DND-41 (cell line): Measurements from ENCODE around the gene SUN2.

ENCODE experiments used
- ATAC-seq: fragments of 200-7000 bp; cut with Tn5 transposase; 3 replicates; pipeline ENCODE4 v1.9.1; 2021; ENCODE audit warnings: low read depth; ENCODE audit not compliant: insufficient read depth
- DNase-seq: peaks from one replicate; pipeline ENCODE4 v3.0.0-alpha.2; 2020
- H2AFZ ChIP-seq: 2 replicates; pipeline ENCODE4 v1.6.0; 2012; ENCODE audit warnings: low read depth, low read length
- H3K27ac ChIP-seq: 2 replicates; pipeline ENCODE4 v1.5.1; 2012; ENCODE audit warnings: low read length, inconsistent platforms
- H3K27me3 ChIP-seq: fragments of 200-600 bp; sonication (generic); 2 replicates; pipeline ENCODE4 v1.6.0; 2012; ENCODE audit warnings: low read length, mild to moderate bottlenecking, inconsistent platforms; ENCODE audit not compliant: insufficient read depth, poor library complexity
- H3K36me3 ChIP-seq: 2 replicates; pipeline ENCODE4 v1.5.1; 2012; ENCODE audit warnings: low read length, inconsistent platforms; ENCODE audit not compliant: insufficient read depth
- H3K4me1 ChIP-seq: 2 replicates; pipeline ENCODE4 v1.5.1; 2012; ENCODE audit warnings: mild to moderate bottlenecking, low read length; ENCODE audit not compliant: insufficient read depth
- H3K4me2 ChIP-seq: 2 replicates; pipeline ENCODE4 v1.6.0; 2012; ENCODE audit warnings: mild to moderate bottlenecking, moderate library complexity, low read length, inconsistent platforms; ENCODE audit not compliant: insufficient read depth
- H3K4me3 ChIP-seq, 2 experiments: fragments of 200-600 bp in 1 of 2; shearing (Covaris generic) in 1 of 2; 2 replicates each; pipeline ENCODE4 v1.5.1; 2012 to 2016; ENCODE audit warnings: inconsistent platforms in 2 of 2, low read length in 2 of 2, mild to moderate bottlenecking in 2 of 2, low read depth in 1 of 2, moderate library complexity in 1 of 2
- H3K79me2 ChIP-seq: 2 replicates; pipeline ENCODE4 v1.6.0; 2012; ENCODE audit warnings: low read length, inconsistent platforms; ENCODE audit not compliant: insufficient read depth
- H3K9ac ChIP-seq: 2 replicates; pipeline ENCODE4 v1.6.0; 2012; ENCODE audit warnings: low read depth, mild to moderate bottlenecking, inconsistent platforms, low read length, moderate library complexity
- H3K9me3 ChIP-seq: 2 replicates; pipeline ENCODE4 v1.5.1; 2012; ENCODE audit warnings: low read length, moderate library complexity, mild to moderate bottlenecking, inconsistent platforms; ENCODE audit not compliant: insufficient read depth, severe bottlenecking
- H4K20me1 ChIP-seq: 2 replicates; pipeline ENCODE4 v1.6.0; 2012; ENCODE audit warnings: low read length; ENCODE audit not compliant: insufficient read depth
- CTCF ChIP-seq: IDR thresholded peaks from 2 replicates; pipeline ENCODE4 v1.5.1; 2012; ENCODE audit warnings: borderline replicate concordance, low read length, moderate library complexity, mild to moderate bottlenecking; ENCODE audit not compliant: poor library complexity, severe bottlenecking; ENCODE audit errors: extremely low read depth
- EZH2 ChIP-seq: IDR thresholded peaks from 3 replicates; pipeline ENCODE4 v1.6.1; 2012; ENCODE audit warnings: borderline replicate concordance, low read depth, mild to moderate bottlenecking, moderate library complexity, low read length, inconsistent platforms; ENCODE audit not compliant: severe bottlenecking

SUN2 gene

GRCh38 chr22:38770257-38770949 is 14.6 kb upstream of the SUN2 start:
- Histone ChIP-seq H3K9ac (no peak overlapping the region), H3K4me2 (no peak overlapping the region), H3K9me3 (no peaks in the 10 kb centered on the region), H3K4me3 (no peak overlapping the region), H2AFZ (no peak overlapping the region), H3K27me3 (no peaks in the 10 kb centered on the region), H3K79me2 (no peaks in the 10 kb centered on the region), H3K36me3 (no peaks in the 10 kb centered on the region), H3K4me1 (no peaks in the 10 kb centered on the region), H3K27ac (no peak overlapping the region), H4K20me1 (no peaks in the 10 kb centered on the region)
- TF ChIP-seq CTCF (no peak), EZH2 (no peak)
- DNase-seq (no peak), ATAC-seq (no peak)

DNA sequence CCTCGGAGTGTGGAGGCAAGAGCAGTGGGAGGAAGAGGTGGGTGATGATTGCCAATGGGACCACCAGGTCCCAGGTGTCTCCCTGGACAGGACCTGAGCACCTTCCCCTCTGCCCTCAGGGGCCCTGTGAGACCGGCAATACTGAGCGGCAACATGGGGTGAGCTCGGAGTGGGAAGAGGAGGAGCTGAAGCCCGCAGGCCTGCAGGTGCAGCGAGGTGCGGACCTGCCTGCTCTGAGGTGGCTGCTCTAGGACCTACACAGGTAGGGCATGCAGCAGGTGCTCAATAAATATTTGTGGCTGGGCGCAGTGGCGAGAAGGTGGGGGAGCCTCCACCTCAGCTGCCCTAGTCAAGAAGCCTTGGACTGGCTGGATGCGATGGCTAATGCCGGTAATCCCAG is 12.2 kb upstream of the SUN2 start:
- no peak overlapping the region for H2AFZ ChIP-seq
- H3K79me2 ChIP-seq, result no peaks in the 10 kb centered on the region
- no peaks in the 10 kb centered on the region for H3K9me3 ChIP-seq
- DNase-seq, result no peak
- no peaks in the 10 kb centered on the region for H4K20me1 ChIP-seq
- H3K27me3 ChIP-seq, result no peaks in the 10 kb centered on the region
- no peaks in the 10 kb centered on the region for H3K4me1 ChIP-seq
- no peak overlapping the region for H3K9ac ChIP-seq
- H3K4me3 ChIP-seq, result no peak overlapping the region
- no peak for TF ChIP-seq EZH2
- no peak for TF ChIP-seq CTCF
- H3K36me3 ChIP-seq, result no peaks in the 10 kb centered on the region
- H3K27ac ChIP-seq, result no peak overlapping the region
- no peak for ATAC-seq
- no peak overlapping the region for H3K4me2 ChIP-seq

DNA sequence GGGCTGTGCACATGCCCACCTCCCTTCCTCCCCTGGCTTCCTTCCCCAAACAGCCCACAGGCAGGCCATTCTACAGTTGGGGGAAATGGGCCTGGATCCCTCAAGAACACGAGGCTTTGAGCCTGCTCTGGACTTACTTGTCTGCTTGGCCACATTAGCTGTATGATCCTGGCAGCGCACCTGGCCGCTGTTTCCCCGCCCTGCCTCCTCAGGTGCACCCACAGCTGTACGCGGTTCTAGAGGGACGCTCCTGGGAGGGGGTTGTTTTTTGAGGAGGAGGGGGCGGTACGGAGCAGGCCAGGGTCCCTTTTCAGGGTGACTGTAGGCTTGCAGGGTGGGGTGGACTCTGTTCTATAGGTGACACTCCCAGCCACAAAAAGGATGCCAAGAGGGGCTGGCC is 11.5 kb upstream of the SUN2 start:
- Histone ChIP-seq H2AFZ (no peak overlapping the region), H3K27ac (no peak overlapping the region), H3K9me3 (no peaks in the 10 kb centered on the region), H3K9ac (no peak overlapping the region), H3K79me2 (no peaks in the 10 kb centered on the region), H4K20me1 (no peaks in the 10 kb centered on the region), H3K4me2 (no peak overlapping the region), H3K4me1 (no peaks in the 10 kb centered on the region), H3K4me3 (no peak overlapping the region), H3K27me3 (no peaks in the 10 kb centered on the region), H3K36me3 (no peaks in the 10 kb centered on the region)
- no peak for TF ChIP-seq EZH2
- TF ChIP-seq CTCF, result no peak
- ATAC-seq, result no peak
- DNase-seq, result no peak
